ENCODE data around the gene MCM3.

DNA sequence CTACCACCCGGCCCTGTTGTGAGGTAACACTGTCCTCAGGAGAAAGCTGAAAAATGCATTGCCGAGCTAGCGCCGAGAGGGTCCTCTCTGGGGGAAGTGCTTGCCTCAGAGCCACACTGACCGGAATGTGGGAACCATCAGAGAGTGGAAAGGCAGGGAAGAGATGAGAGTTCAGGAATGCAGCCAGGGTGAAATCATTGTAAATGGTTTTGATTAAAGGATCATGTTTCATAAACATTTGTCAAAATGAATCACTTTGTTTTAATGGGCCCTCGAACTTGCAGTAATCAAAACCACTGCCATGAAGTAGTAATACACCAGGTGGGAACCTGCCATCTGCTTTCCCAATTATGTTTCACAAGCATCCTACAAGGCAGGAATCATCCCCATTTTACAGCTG, 23.3 kb downstream of the MCM3 start:
- no peak for TF ChIP-seq POLR2AphosphoS5 (IDR thresholded peaks at IDR 0.05; ENCODE audit: low read depth, low read length)
- no peak for TF ChIP-seq TAF1 (IDR thresholded peaks at IDR 0.05; ENCODE audit: borderline replicate concordance, insufficient read depth, low read length)

All from PFSK-1 (cell line).